ENCODE measurements around the gene MTHFS.

The MTHFS gene

DNA sequence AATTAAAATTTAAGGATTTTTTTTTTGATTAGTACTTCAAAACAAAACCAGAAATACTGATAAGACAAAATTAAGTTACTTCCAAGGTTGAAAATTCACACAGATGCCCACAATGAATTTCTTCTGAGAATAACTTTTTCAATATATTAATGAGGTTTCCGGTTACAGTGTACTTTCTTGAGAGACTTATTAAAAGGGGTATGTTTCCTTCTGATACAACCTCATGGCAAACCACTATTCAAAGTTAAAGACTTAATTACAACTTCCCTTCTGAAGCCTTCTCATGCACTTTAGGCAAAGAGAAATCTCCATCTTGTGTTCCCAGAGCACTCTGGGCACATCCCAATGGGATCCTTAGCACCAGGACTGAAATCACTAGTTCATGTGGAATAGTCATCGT, 36.2 kb downstream of the MTHFS start:
- Mint-ChIP-seq H3K27ac (no peak overlapping the region), H3K36me3 (ENCODE audit: low read depth) (peaks cover 25% of the 10 kb centered on the region), H3K4me3 (no peak overlapping the region), H3K27me3 (ENCODE audit: low read depth) (no peaks in the 10 kb centered on the region), H3K4me1 (no peaks in the 10 kb centered on the region), H3K9me3 (no peaks in the 10 kb centered on the region)
- TF ChIP-seq, protein P1, sequence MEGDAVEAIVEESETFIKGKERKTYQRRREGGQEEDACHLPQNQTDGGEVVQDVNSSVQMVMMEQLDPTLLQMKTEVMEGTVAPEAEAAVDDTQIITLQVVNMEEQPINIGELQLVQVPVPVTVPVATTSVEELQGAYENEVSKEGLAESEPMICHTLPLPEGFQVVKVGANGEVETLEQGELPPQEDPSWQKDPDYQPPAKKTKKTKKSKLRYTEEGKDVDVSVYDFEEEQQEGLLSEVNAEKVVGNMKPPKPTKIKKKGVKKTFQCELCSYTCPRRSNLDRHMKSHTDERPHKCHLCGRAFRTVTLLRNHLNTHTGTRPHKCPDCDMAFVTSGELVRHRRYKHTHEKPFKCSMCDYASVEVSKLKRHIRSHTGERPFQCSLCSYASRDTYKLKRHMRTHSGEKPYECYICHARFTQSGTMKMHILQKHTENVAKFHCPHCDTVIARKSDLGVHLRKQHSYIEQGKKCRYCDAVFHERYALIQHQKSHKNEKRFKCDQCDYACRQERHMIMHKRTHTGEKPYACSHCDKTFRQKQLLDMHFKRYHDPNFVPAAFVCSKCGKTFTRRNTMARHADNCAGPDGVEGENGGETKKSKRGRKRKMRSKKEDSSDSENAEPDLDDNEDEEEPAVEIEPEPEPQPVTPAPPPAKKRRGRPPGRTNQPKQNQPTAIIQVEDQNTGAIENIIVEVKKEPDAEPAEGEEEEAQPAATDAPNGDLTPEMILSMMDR (IDR thresholded peaks at IDR 0.05; ENCODE audit: unreplicated experiment in 3 of 3), result no peak

DNA sequence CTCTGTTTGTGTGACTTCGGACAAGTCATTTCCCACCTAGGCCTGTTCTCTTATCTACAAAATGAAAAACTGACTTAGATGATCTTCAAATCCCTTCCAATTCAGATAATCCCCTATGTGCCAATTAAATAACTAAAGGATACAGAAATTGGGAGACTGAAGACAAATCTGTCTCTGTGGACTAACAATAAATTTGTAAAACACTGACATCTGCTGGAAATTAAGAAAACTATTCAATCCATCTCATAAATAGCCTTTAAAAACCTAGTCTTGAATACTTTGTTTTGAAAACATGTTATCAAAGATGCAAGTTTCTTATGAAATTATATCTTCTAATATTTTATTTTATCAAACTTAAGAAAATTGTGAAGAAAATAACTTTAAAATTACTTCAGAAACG, 38.3 kb downstream of the MTHFS start:
- no peaks in the 10 kb centered on the region for H3K4me1 Mint-ChIP-seq
- no peak overlapping the region for H3K4me3 Mint-ChIP-seq
- no peak overlapping the region for H3K27ac Mint-ChIP-seq
- no peaks in the 10 kb centered on the region for H3K9me3 Mint-ChIP-seq
- TF ChIP-seq, protein P1 (IDR thresholded peaks at IDR 0.05; ENCODE audit: unreplicated experiment in 3 of 3), result peak; percentile 6 to 29 (median 18)
- peaks cover 4% of the 10 kb centered on the region for H3K27me3 Mint-ChIP-seq (ENCODE audit: low read depth)
- peaks cover 22% of the 10 kb centered on the region for H3K36me3 Mint-ChIP-seq (ENCODE audit: low read depth)

DNA sequence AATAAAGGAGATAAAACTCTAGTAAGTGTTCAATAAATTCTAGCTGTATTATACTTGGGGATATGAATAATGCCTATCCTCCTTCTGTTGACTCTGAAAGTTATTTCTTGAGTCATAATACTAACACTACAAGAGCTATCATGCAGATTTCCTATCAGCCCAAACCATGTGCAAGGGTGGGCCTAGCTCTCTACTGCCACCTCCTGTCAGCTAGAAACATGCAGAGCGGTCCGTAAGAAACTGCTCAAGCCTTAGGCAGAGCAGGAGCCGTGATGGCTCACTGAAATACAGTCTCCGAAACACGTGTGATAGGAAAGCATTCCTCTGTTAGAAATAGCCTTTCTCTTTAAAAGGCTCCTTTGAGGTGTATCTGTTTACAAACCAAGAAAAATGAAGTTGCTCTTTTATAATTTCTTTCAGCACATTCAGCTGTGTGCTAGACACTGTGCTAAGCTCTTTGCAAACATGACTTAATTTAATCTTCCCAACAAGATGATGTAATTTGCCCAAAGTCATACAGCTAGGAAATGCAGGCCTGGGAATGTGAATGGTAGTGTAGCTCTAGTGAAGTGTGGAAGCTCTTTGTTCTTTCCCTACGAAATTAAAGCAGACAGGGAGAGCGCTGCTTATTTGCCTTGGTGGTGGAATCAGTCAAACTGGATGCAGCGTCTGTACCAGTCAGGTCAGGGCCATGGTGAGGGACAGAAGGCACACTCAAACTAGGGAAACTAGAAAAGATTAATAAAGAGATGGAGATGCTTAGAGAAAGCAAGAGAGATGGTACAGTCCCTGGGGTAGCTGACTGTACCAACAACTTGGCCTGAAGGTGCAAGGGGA, 43.1 kb downstream of the MTHFS start:
- TF ChIP-seq, protein P1 (IDR thresholded peaks at IDR 0.05; ENCODE audit: unreplicated experiment in 3 of 3), result peak; percentile 91 to 97 (median 95)
- H3K9me3 Mint-ChIP-seq, result no peaks in the 10 kb centered on the region
- H3K36me3 Mint-ChIP-seq (ENCODE audit: low read depth), result peaks cover 13% of the 10 kb centered on the region
- no peak overlapping the region for H3K27ac Mint-ChIP-seq
- H3K4me1 Mint-ChIP-seq, result peaks cover 11% of the 10 kb centered on the region
- no peak overlapping the region for H3K4me3 Mint-ChIP-seq
- peaks cover 4% of the 10 kb centered on the region for H3K27me3 Mint-ChIP-seq (ENCODE audit: low read depth)

DNA sequence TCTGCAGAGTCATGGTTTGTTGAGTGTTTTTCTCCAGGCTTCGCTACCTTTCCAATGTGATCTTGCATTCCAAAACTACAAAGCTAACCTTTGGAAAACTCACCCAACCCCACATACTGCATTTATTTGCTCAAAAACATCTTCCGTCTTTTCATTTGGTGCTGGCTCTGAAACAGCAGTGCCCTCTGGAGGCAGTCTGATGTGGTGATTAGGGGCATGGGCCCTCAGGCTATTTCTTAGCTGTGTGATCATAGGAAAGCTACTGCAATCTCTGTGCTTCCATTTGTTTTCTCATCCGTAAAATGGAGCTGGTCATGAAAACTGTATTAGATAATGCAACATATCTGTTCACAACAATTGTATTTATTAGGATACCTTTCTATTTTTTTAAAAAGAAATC, 47.0 kb downstream of the MTHFS start:
- no peak overlapping the region for H3K4me3 Mint-ChIP-seq

DNA sequence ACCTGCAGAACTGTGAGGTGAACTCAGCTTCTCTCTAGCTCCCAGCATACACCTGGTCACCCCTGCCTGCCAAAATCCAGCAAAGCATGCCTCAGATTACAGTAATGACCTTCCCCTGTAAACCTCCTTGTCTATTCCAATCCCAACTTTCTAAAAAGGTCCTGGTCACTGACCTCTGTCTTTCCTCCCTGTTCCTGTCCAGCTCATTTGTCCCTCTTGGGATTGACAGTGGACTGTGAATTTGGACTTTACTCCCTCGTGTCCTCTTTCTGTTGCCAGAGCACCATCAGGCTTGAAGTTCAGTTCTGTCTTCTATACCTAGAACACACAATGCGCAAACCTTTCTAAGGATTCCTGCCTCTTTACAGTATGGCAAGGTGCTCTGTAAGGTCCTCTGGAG, 50.3 kb downstream of the MTHFS start:
- Mint-ChIP-seq H3K4me3 (no peak overlapping the region), H3K27me3 (ENCODE audit: low read depth) (no peaks in the 10 kb centered on the region), H3K9me3 (no peaks in the 10 kb centered on the region), H3K27ac (no peak overlapping the region), H3K4me1 (peaks cover 11% of the 10 kb centered on the region), H3K36me3 (ENCODE audit: low read depth) (peaks cover 56% of the 10 kb centered on the region)
- TF ChIP-seq, protein P1 (IDR thresholded peaks at IDR 0.05; ENCODE audit: unreplicated experiment in 3 of 3), result no peak

More for the DNA sequence above, 47.0 kb downstream of the MTHFS start:
- peak overlapping the region in 1 of 3 experiments; percentile 15 for H3K27ac Mint-ChIP-seq
- TF ChIP-seq, protein P1 (IDR thresholded peaks at IDR 0.05; ENCODE audit: unreplicated experiment in 3 of 3), result peak; percentile 46 to 64 (median 60)
- H3K36me3 Mint-ChIP-seq (ENCODE audit: low read depth), result peaks cover 28% of the 10 kb centered on the region
- no peaks in the 10 kb centered on the region for H3K9me3 Mint-ChIP-seq
- H3K4me1 Mint-ChIP-seq, result peaks cover 11% of the 10 kb centered on the region
- H3K27me3 Mint-ChIP-seq (ENCODE audit: low read depth), result peaks cover 4% of the 10 kb centered on the region

DNA sequence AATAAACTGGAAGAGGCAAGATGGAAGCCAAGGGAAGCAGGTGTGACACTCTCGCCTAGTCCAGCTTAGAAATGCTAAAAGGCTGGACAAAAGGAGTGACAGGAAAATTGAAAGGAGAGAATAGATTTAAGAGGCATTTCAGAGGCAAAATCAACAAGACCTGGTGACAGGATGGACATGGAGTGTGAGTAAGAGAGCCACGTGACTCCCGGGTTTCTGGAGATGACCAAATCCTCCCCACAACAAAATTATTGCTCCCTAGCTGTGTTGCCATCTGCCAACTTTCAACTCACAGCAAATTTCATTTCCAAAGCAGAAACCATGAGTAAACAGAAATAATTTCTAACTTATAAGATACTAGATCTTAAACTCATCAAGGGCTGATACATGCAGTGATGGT, 52.6 kb downstream of the MTHFS start:
- Mint-ChIP-seq H3K27me3 (ENCODE audit: low read depth) (no peaks in the 10 kb centered on the region), H3K9me3 (no peaks in the 10 kb centered on the region), H3K4me1 (no peaks in the 10 kb centered on the region), H3K27ac (no peak overlapping the region), H3K4me3 (no peak overlapping the region), H3K36me3 (ENCODE audit: low read depth) (peaks cover 53% of the 10 kb centered on the region)
- TF ChIP-seq, protein P1 (IDR thresholded peaks at IDR 0.05; ENCODE audit: unreplicated experiment in 3 of 3), result no peak
